ENCODE results near the gene HS3ST3A1.
A peak's percentile ranks its signal among the peaks of the same experiment; 100 is the strongest.
"Not testable (repeated sequence)": the region's sequence is repeated elsewhere in the genome, so short reads cannot be mapped to it uniquely, and the experiment has no call there.

HS3ST3A1 gene

DNA sequence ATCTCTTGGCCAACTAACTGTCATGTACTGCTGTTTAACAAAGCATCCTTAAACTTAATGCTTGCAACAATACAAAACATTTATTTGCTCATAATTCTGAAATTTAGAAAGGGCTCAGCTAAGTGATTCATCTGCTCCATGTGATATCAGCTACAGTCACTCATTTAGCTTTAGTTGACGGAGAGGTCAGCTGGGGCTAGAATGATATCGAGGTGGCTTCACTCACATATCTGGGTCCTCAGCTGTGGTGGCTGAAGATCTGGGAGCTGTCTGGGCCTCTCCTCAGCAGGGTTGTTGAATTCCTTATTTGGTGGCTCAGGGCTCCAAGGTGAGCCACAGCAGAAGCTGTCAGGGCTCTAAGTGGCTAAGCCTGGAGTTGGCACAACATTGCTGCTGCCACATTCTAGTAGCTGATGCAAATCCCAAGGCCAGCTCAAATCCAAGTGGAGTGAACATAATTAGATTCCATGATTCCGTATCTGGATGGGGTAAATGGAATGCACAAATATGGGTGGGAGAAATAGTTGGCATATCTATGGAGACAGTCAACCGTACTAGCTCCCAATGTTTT, 62.8 kb downstream of the HS3ST3A1 start:
- DNase-seq (ENCODE audit: low spot score): no peak

DNA sequence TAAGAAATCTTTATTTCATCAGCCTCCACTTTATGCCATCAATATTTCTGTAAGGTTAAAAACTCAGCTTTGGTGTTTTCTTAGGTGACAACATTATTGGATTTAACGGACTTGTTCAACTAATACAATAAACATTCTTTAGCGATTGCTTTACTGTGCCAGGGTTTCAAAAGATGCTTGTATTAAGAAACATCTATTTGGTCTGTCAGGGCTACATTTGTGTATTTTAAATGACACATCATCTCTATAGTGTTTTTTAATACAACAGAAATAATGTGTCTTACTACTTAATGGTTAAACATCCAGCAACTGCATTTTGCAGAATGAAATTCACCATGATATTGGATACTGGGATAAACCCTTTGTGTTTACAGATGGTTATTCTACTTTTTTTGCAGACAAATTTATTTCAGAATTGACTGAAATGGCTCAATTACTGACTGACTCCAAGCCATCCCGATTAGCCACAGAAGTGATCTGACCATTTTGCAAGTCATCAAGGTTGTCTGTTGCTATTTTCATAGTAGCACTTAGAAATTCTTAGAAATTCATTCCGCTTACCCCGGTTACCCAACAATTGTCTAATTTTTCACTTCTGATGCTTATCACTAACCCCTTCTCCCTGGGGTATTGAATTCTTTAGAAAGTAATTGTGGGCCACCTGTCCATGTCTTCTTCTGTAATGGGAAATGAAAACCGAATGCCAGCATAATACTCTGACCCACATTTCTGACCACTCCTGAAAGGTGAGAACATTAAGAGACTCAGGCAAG, 63.7 kb downstream of the HS3ST3A1 start:
- DNase-seq (ENCODE audit: low spot score): no peak

DNA sequence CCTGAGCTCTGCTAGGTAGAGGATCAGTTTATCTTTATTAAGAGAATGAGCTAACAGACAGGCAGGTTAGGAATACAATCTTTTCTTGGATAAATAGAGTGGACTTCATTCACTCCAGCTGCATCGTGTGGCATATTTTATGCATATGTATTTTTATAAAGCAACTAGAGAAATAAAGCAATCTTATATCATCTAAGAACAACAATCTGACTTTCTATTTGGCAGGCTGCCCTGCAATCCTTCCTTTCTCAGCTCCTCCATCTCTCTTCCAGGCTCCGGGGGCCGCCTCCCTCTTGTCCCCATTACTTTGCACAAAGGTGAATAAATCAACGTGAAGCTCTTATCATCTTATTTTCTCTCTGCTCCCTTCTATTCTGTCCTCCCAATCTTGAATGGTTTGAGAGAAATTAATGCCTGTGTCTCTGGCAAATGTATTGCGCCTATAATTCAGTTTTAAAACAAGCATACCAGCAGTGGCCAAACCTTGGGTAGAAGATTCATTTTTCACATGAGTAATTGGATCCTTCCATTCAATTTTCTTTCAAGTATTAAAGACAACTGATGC, 64.5 kb downstream of the HS3ST3A1 start:
- DNase-seq (ENCODE audit: low spot score): no peak

GRCh38 chr17:13534946-13535345, 66.8 kb downstream of the HS3ST3A1 start:
- DNase-seq (ENCODE audit: low spot score): no peak

- DNase-seq (ENCODE audit: low spot score): no peak
Observed at GRCh38 chr17:13531721-13532120, 70.0 kb downstream of the HS3ST3A1 start.

DNA sequence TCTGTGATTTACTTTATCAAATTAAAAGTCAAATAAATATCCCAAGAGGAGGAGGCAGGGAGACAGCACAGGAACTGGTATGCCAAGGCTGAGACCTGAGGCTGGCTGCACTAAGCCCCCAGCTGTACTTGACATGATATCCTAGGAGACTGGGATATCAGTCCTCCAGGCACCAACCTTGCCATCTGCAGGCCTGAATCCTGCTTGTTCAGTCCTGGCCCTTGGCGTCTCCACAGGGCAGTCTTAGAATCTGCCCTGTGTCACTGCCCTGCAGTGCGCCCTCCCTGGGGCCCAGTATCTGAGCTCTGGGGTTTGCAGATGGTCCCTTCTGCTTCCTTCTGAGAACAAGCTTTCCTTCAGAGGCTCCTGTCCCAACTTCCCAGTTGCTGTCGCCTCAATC, 75.9 kb downstream of the HS3ST3A1 start:
- DNase-seq (ENCODE audit: low spot score): peak; percentile 37

DNA sequence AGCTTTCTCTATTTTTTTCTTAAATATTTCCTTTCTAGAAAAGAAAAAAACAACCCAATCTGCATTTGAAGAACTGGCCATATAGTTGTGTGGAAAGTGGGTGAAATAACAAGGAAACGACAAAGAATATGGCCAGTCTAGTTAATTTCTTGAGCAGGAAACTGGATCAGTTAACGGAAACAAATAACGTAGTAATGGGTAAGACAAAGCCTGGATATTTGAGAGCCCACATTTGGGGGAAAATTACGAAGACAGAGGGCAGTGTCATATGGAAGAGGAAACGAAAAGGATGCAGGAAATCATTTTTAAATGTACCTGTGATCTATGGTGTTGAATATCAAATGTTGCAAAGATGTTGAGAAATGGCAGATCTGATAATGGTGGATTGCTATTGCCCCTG, 78.6 kb downstream of the HS3ST3A1 start:
- no peak for DNase-seq (ENCODE audit: low spot score)

- no peak for DNase-seq (ENCODE audit: low spot score)
Observed at GRCh38 chr17:13522749-13523148, 79.0 kb downstream of the HS3ST3A1 start.

GRCh38 chr17:13521784-13522183, 79.9 kb downstream of the HS3ST3A1 start:
- DNase-seq (ENCODE audit: low spot score): no peak

DNA sequence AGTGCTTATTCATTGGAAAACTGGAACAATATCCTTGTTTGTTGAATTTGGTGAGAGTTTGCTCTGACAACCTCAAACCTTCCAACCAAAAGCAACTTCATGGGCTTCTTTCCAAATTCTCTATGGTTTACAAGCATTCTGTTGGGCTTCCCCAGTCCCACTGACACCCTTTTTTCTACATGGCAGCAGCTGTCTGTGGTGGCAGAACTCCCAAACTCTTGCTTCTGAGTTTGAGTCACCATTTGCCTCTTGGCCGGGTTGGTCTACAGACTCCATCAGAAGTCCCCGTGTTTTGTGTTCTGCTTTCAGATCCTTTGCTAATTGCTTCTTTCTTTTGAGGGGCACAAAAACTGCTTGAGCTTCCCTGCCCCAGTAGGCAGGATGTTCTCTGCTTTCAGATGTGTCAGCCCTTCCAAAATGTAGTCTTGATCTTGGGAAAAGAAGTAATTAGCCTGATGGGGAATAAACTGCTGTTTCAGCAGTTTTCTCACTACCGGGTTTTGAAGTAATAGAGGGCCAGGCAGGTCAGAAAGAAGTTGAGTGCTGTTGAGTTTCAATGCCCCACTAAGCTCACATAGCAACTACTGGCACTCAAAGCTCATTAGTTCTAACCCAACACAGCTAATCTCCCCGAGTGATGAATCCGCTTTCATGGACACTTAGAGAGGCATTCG, 80.7 kb downstream of the HS3ST3A1 start:
- DNase-seq (ENCODE audit: low spot score): no peak

DNA sequence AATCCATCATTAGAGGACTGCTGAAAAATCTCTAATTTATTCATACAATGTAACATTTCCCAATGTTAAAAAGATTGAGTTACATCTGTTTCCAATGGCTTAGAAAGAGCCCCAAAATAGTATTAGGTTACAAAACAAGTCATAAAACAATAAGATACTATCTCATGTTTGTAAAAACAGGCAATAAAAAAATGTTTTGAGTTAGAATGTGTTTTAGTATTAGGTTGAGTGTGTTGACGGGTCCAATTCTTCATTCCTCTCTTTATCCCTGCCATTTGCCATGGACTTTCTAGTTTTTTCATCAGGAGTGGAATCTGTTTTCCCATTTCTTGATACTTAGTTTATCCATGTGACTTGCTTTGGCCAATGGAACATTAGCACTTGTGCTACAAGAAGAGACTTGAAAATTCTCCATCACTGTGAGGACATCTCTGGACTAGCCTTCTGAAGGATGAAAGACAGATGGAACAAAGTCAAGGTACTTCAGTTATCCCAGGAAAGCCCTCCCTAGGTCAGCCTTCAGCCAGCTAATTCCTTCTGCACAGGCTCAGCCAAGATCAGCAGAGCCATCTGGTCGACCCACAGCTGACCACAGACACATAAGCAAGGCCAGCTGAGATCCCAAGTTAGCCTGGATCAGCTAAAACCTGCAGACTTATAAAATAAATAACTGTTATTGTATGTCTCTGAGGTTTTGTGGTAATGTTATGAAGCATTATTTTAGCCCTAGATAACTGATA, 83.3 kb downstream of the HS3ST3A1 start:
- no peak for DNase-seq (ENCODE audit: low spot score)

DNA sequence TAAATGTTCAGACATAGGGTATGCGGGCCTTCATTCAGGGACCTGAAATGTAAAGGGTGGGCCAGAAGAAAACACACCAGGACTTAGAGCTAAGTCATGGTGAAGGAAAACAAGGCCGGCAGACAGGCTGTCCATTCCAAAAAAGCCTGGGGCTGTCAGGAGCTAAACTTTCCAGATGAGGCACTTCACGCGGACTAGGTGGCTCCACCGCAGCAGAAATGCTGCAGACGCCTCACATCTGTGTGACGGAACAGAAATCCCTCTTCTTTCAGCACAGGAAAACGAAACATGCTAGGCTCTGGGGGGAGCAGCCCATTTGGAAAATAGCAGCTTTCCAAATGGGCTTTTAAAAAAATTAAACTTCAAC, 88.7 kb downstream of the HS3ST3A1 start:
- DNase-seq (ENCODE audit: low spot score): no peak

GRCh38 chr17:13510062-13510461, 91.7 kb downstream of the HS3ST3A1 start:
- no peak for DNase-seq (ENCODE audit: low spot score)

GRCh38 chr17:13509527-13509926, 92.2 kb downstream of the HS3ST3A1 start:
- DNase-seq (ENCODE audit: low spot score): no peak

GRCh38 chr17:13508896-13509295, 92.8 kb downstream of the HS3ST3A1 start:
- no peak for DNase-seq (ENCODE audit: low spot score)

DNA sequence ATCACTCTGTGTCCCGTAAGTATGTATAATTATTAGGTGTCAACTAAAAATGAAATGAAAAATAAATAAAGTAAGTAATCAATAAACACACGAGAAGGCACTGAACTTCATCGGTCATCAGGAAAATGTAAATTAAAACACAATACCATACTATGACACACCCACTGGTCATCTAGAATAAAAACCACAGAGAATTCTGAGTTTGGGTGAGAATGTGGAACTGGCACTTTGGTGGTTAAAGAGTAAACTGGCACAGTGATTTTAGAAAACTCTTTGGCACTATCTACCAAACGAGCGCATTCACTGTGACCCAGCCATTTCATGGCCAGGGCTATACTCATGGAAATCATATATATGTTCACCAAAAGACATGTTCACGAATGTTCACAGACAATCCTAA, 98.2 kb downstream of the HS3ST3A1 start:
- DNase-seq (ENCODE audit: low spot score): no peak

GRCh38 chr17:13502263-13502662, 99.5 kb downstream of the HS3ST3A1 start:
- DNase-seq (ENCODE audit: low spot score): no peak

DNA sequence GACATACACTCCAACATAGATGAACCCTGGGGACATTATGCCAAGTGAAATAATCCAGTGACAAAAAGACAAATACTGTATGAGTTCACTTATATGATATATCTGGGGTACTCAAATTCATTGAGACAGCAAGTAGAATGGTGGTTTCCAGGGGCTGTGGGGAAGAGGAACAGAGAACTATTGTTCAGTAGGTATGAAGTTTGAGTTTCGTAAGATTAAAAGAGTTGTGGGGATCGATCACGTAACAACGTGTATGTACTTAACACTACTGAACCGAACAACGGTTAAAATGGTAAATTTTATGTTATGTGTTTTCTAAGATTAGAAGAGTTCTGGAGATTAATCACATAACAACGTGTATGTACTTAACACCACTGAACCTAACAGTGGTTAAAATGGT, 100.8 kb downstream of the HS3ST3A1 start:
- no peak for DNase-seq (ENCODE audit: low spot score)

GRCh38 chr17:13498184-13498583, 103.5 kb downstream of the HS3ST3A1 start:
- no peak for DNase-seq (ENCODE audit: low spot score)

DNA sequence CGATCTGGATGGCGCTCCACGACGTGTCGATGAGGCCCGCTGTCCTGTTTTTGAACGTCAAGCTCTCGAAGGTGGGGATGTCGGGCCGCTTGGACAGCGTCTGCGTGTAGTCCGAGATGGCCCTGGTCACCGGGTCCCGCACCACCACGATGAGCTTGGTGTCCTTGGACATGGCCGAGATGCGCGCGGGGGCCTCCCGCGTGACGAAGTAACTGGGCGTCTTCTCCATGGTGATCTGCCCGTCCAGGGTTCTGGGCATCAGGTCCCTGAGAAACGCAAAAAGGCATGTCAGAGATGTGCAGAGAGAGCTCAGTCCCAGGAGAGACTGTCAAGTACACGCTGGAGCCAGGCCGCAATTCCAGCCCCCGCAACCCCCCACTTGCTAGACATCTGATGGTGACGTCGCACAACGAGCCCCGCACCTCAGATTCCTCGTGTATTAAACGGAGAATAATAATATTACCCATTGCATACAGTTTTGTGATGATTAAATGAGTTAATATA, 105.1 kb downstream of the HS3ST3A1 start:
- not testable (repeated sequence) for DNase-seq (ENCODE audit: low spot score)

DNA sequence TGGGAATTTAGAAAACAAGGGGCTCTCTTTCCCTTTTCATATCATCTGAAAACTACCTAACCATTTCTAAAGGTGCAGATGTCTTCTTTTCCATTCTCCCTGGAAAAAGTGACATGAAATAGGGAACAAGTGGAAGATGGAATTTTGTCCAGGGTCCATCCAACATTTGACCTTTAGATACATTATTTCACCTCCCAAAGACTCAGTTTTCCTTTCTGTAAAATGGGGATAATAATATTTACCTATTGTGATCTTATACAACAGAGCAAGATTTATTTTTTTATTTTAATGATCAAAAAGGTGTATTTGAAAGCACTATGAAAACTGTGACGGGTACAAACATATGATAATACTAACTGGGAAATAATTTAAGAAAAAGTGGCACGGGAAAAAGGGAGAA, 106.3 kb downstream of the HS3ST3A1 start:
- no peak for DNase-seq (ENCODE audit: low spot score)

DNA sequence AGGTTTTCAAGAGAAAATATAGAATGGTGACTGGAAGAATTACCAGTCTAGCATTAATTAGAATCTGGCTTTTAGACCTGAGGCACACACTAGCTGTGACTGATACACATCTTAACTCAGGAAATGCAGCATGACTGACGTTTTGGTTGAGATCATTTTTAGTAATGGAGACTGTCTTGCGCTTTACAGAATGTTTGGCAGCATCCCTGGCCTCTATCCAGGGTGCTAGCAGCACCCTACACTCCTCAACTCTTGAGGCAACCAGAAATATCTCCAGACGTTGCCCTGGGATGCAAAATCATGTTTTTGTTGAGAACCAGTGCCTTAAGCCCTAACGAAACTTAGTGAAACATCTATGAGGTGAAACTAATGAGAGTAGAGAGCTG, 109.0 kb downstream of the HS3ST3A1 start:
- no peak for DNase-seq (ENCODE audit: low spot score)

Measured in kidney capillary endothelial cell (primary cell).